Activated gamma-delta T cell treated with anti-CD3 and anti-CD28 coated beads, Interleukin-2, amount 50 U/mL, for 16 hours (primary cell): Measurements from ENCODE around the gene MARCHF5.
"Not testable (repeated sequence)": the region's sequence is repeated elsewhere in the genome, so short reads cannot be mapped to it uniquely, and the experiment has no call there.

Experiments
- DNase-seq: peaks from one replicate; pipeline ENCODE4 v3.0.0-alpha.2; 2020; ENCODE audit warnings: low read depth

The MARCHF5 gene

GRCh38 chr10:92387289-92387940, 96.4 kb downstream of the MARCHF5 start:
- DNase-seq, result no peak

- not testable (repeated sequence) for DNase-seq
Measured at GRCh38 chr10:92393173-92393572, 102.2 kb downstream of the MARCHF5 start.

GRCh38 chr10:92395271-92395670, 104.3 kb downstream of the MARCHF5 start:
- DNase-seq, result no peak

- DNase-seq, result not testable (repeated sequence)
Measured at GRCh38 chr10:92402234-92402633, 111.3 kb downstream of the MARCHF5 start.
